NCI-H2107 (cell line): ENCODE measurements around the gene ABCF3.

Experiments used
- DNase-seq: peaks from one replicate; lab custom pipeline; 2025; lab: John Stamatoyannopoulos, UW

The ABCF3 gene

DNA sequence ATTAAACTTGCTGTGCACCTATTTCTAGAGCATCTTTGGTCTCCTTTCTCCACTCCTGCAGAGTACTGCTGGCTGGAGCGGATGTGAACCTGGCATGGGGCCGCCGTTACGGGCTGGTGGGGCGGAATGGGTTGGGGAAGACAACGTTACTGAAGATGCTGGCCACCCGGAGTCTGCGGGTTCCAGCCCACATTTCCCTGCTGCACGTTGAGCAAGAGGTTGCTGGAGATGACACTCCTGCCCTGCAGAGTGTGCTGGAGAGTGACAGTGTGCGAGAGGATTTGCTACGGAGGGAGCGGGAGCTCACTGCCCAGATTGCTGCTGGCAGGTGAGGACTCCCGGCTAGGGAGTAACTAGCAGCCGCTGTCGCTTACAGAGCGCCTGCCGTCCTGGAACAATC is 2.1 kb downstream of the ABCF3 start:
- no peak for DNase-seq

DNA sequence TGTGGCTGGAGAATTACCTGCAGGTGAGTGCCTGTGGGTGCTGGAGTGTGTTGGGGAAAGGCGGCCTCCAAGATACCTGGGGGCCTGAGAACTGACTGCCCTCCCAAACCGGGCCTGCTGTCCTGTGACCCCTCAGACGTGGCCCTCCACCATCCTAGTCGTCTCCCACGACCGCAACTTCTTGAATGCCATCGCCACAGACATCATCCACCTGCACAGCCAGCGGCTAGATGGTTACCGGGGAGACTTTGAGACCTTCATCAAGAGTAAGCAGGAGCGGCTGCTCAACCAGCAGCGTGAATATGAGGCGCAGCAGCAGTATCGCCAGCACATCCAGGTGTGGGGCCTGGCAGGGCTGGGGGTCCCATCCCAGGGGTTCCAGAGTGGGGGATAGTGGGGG is 3.4 kb downstream of the ABCF3 start:
- DNase-seq = no peak

- DNase-seq = no peak
Observed at GRCh38 chr3:184192889-184193288, 6.9 kb downstream of the ABCF3 start.

- no peak for DNase-seq
Observed at GRCh38 chr3:184193991-184194539, 8.1 kb downstream of the ABCF3 start.

DNA sequence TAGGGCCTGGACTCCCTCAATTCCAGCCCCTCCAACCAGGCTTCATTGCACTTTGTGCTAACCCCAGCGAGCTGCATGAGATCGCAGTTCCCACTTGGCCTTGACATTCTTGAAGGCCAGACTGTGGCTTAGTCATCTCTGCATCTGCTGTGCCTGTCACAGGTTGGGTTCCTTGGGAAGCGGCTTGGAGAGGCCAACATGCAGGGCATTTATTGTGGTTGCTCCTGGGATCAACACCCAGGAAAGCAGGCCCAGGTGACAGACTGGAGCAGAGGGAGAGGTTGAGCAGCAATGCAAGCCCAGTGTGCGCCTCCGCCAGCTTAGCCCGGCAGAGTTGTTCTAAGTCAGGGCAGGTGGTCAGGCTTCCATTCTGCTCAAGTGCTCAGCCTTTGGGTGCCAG is 10.5 kb downstream of the ABCF3 start:
- no peak for DNase-seq

- no peak for DNase-seq
Observed at GRCh38 chr3:184198509-184198908, 12.5 kb downstream of the ABCF3 start.

DNA sequence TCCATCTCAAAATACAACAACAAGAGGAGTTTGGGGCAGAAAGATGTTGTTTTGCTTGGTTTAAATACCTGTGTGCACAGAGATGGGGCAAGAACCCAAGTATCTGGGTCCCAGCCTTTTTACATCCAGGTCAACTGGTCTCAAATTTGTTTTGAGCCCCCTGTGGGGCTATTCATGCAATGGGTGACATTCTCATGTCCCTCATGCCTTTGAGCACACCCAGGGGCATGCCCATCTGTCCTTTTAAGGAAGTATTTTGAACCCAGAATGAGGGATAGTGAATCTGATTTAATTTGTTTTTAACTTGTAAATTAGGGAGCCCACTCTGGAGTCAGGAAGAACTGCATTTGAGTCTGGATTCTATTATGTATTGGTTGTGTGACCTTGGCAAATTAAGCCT is 14.8 kb downstream of the ABCF3 start:
- no peak for DNase-seq

GRCh38 chr3:184203526-184203925 is 17.5 kb downstream of the ABCF3 start:
- no peak for DNase-seq

- DNase-seq = no peak
Observed at GRCh38 chr3:184209146-184209923, 23.3 kb downstream of the ABCF3 start.

GRCh38 chr3:184211297-184211696 is 25.3 kb downstream of the ABCF3 start:
- no peak for DNase-seq

GRCh38 chr3:184211718-184212117 is 25.7 kb downstream of the ABCF3 start:
- no peak for DNase-seq

DNA sequence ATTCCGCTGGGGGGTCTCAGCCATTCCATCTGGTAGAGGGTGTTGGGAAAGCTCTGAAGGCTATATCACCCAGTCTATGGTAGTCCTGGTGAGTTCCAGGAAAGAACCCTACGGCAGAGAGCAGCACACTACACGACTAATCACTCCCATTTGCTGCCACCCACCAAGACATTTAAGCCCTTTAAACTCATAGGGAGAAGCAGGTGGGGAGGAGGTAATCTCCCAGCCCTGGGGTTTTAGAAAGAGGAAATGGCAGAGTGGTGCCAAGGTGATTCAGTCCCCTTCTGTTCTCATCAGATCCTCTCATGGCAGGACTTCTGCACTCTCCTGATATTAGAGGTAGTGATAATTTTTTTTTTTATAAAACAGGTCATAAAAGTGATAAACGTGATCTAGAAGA is 32.8 kb downstream of the ABCF3 start:
- DNase-seq = no peak

DNA sequence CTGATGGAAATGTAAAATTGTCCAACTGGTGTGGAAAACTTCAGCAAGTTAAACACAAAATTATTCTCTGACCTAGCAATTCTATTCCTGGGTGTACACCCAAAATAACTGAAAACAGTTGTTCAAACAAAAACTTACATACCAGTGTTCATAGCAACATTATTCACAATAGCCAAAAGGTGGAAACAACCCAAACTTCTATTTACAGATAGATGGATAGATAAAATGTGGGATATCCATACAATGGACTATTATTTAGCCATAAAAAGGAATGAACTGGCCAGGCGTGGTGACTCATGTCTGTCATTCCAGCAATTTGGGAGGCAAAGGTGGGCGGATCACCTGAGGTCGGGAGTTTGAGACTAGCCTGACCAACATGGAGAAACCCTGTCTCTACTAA is 36.5 kb downstream of the ABCF3 start:
- DNase-seq = no peak

DNA sequence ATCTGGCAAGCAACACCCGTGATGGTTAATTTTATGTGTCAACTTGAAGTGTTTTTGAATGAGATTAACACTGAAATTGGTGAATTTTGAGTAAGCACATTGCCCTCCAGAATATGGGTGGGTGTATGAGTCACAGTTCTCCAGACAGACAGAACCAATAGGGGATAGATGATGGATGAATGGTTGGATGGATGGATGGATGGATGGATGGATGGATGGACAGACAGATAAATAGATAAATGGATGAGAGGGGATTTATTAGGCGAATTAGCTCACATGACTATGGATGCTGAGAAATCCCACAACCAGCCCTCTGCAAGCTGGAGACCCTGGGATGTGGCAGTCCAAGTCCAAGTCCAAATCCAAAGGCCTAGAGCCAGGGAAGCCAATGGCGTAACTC is 37.9 kb downstream of the ABCF3 start:
- no peak for DNase-seq

- DNase-seq = no peak
Observed at GRCh38 chr3:184227481-184227935, 41.5 kb downstream of the ABCF3 start.

DNA sequence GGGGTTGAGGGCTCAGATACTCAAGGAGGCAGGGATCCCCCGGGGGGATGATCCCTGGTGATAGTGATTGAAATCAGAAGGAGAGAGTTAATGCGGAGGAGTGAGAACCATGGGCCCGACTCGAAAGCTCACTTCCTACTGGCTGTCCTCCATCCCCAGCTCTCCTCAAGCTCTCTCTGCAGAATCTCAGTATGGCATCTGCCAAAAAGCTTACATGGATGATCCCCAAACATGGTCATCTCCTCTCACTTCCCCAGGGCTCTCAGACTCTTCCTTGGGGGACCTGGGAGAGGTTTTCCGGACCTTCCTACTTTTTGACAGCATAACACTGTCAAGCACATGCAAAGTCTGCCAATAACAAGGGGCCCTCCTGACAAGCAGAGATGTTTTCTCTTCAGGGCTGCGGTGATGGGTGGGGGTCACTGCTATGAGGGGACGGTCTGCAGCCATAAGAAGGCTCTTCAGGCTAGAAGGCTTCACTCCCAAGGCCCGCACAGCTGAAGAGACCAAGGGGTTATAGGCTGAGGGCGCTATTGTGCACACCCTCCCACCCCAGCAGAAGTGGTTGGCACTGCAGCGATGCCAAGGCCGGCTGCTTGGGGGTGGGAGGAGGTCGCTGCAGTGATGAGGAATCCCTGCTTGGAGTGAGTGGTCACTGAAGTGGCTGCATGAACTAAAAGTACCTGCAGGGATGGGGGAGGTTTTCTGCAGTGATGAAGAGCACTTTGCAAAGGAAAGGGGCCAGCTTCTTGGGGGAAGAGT is 42.6 kb downstream of the ABCF3 start:
- no peak for DNase-seq

GRCh38 chr3:184229394-184230080 is 43.5 kb downstream of the ABCF3 start, which contains the start of gene VWA5B2:
VWA5B2 (plus strand) TSS chr3:184229585; CDS start chr3:184230529, 944 bp downstream.
- DNase-seq = peak; percentile 72

- no peak for DNase-seq
Observed at GRCh38 chr3:184230081-184230602, 44.1 kb downstream of the ABCF3 start.

DNA sequence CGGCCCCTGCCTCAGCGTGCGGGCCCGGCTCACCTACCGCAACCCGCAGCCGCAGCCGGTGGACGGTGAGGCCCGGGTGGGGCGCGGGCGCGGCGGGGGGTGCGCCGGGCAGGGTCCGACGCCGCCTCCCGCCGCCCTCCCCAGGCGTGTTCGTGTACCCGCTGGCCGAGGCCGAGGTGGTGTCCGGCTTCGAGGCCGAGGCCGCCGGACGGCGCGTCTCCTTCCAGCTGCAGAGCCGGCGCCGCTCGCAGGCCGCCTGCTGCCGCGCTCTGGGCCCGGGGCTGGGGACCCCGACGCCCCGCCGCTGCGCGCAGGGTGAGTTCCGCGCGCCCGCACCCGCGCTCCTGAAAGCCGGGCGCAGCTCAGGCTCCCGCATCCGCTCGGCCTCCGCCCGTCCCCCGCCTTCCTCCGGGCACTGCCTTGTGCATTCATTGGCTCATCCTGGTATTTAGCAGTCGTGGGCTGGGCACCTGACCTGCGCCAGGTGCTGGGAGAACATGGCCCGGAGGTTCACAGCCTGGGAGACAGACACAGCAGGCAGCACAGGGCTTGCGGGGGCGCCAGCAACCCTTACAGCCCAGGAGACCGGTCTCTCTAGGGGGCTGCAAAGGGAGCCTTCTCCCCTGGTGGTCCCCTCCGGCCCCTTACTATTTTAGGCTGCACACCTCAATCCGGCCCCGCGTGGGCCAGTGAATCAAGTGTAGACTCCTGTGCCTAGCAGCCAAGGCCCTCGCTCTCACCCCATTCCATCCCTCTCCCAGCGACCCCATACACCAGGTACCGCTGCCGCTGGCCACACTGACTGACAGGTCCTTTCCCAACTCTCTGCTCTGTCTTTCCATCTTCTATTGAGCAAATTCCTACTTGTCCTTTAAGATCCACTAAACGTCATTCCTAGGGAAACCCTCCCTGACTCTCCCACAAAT is 44.9 kb downstream of the ABCF3 start:
- peak; percentile 67 for DNase-seq

GRCh38 chr3:184231671-184232070 is 45.7 kb downstream of the ABCF3 start:
- DNase-seq = peak; percentile 38
